H9 (cell line): Measurements from ENCODE around the gene PLK3. TPM values are rescaled to one million over a fixed set of nuclear protein-coding genes. Genes with fewer than 3 reads are reported as not detected.

Experiments used
- DNase-seq: peaks from one replicate; pipeline ENCODE4 v3.0.0-alpha.2; 2017
- H2AFZ ChIP-seq: one replicate; pipeline ENCODE4 v1.6.1; 2013; ENCODE audit warnings: mild to moderate bottlenecking, low read length, control low read depth, moderate library complexity
- H2AK5ac ChIP-seq: 2 replicates; pipeline ENCODE4 v1.6.1; 2013; ENCODE audit warnings: low read length, control low read depth, mixed read lengths; ENCODE audit not compliant: insufficient read length
- H2BK120ac ChIP-seq: one replicate; pipeline ENCODE4 v1.6.1; 2013; ENCODE audit warnings: low read depth, mild to moderate bottlenecking, low read length, control low read depth, inconsistent platforms; ENCODE audit not compliant: poor library complexity, severe bottlenecking
- H2BK12ac ChIP-seq: 2 replicates; pipeline ENCODE4 v1.6.1; 2013; ENCODE audit warnings: low read length, control low read depth, mixed read lengths, low read depth; ENCODE audit not compliant: insufficient read length
- H2BK15ac ChIP-seq: 2 replicates; pipeline ENCODE4 v1.6.1; 2013; ENCODE audit warnings: low read depth, low read length, control low read depth
- H2BK20ac ChIP-seq: one replicate; pipeline ENCODE4 v1.6.1; 2013; ENCODE audit warnings: low read depth, mild to moderate bottlenecking, low read length, control low read depth, inconsistent platforms; ENCODE audit not compliant: poor library complexity, severe bottlenecking
- H2BK5ac ChIP-seq: 2 replicates; pipeline ENCODE4 v1.6.1; 2013; ENCODE audit warnings: low read length, control low read depth, mixed read lengths; ENCODE audit not compliant: insufficient read length
- H3K14ac ChIP-seq: 2 replicates; pipeline ENCODE4 v1.6.1; 2013; ENCODE audit warnings: low read length, control low read depth; ENCODE audit not compliant: insufficient read depth
- H3K18ac ChIP-seq: 2 replicates; pipeline ENCODE4 v1.6.1; 2013; ENCODE audit warnings: low read depth, mild to moderate bottlenecking, mixed read lengths, low read length, control low read depth; ENCODE audit not compliant: insufficient read length
- H3K23ac ChIP-seq: 2 replicates; pipeline ENCODE4 v1.6.1; 2013; ENCODE audit warnings: low read length, control low read depth, mixed read lengths, low read depth; ENCODE audit not compliant: insufficient read length
- H3K23me2 ChIP-seq: 2 replicates; pipeline ENCODE4 v1.6.1; 2013; ENCODE audit warnings: low read depth, mild to moderate bottlenecking, mixed read lengths, low read length, control low read depth; ENCODE audit not compliant: insufficient read length, poor library complexity, severe bottlenecking
- H3K27ac ChIP-seq: 2 replicates; pipeline ENCODE4 v1.5.1; 2013; ENCODE audit warnings: low read length, control low read depth, mixed read lengths, low read depth; ENCODE audit not compliant: insufficient read length
- H3K27me3 ChIP-seq: 2 replicates; pipeline ENCODE4 v1.6.1; 2013; ENCODE audit warnings: low read length, control low read depth, inconsistent platforms; ENCODE audit not compliant: insufficient read depth
- H3K4ac ChIP-seq: 2 replicates; pipeline ENCODE4 v1.6.1; 2013; ENCODE audit warnings: low read depth, mild to moderate bottlenecking, control low read depth, inconsistent platforms, low read length, moderate library complexity
- H3K4me1 ChIP-seq: 2 replicates; pipeline ENCODE4 v1.6.1; 2013; ENCODE audit warnings: low read length, control low read depth, inconsistent platforms; ENCODE audit not compliant: insufficient read depth
- H3K4me2 ChIP-seq: 2 replicates; pipeline ENCODE4 v1.6.1; 2013; ENCODE audit warnings: low read length, control low read depth, mixed read lengths; ENCODE audit not compliant: insufficient read length, insufficient read depth
- H3K56ac ChIP-seq: 2 replicates; pipeline ENCODE4 v1.6.1; 2013; ENCODE audit warnings: low read depth, mild to moderate bottlenecking, mixed read lengths, low read length, control low read depth; ENCODE audit not compliant: insufficient read length
- H3K79me1 ChIP-seq: 2 replicates; pipeline ENCODE4 v1.6.1; 2013; ENCODE audit warnings: low read depth, mild to moderate bottlenecking, moderate library complexity, low read length, control low read depth, inconsistent platforms; ENCODE audit not compliant: insufficient read depth, poor library complexity, severe bottlenecking
- H3K79me2 ChIP-seq: 2 replicates; pipeline ENCODE4 v1.6.1; 2013; ENCODE audit warnings: low read length, control low read depth, inconsistent platforms; ENCODE audit not compliant: insufficient read depth
- H3K9ac ChIP-seq: 2 replicates; pipeline ENCODE4 v1.6.1; 2013; ENCODE audit warnings: low read length, control low read depth, mixed read lengths; ENCODE audit not compliant: insufficient read length; ENCODE audit errors: extremely low read depth
- H3K9me3 ChIP-seq: one replicate; pipeline ENCODE4 v1.6.1; 2013; ENCODE audit warnings: low read depth, low read length, inconsistent platforms; ENCODE audit not compliant: control insufficient read depth
- H3T11ph ChIP-seq: one replicate; pipeline ENCODE4 v1.6.1; 2013; ENCODE audit warnings: mild to moderate bottlenecking, low read length, control low read depth, inconsistent platforms
- H4K20me1 ChIP-seq: one replicate; pipeline ENCODE4 v1.6.1; 2013; ENCODE audit not compliant: control insufficient read depth, insufficient read length, insufficient read depth
- H4K5ac ChIP-seq: 2 replicates; pipeline ENCODE4 v1.6.1; 2013; ENCODE audit warnings: low read depth, mild to moderate bottlenecking, mixed read lengths, low read length, control low read depth; ENCODE audit not compliant: insufficient read length
- H4K8ac ChIP-seq: replicated peaks from 2 replicates; pipeline ENCODE4 v1.6.1; 2013; ENCODE audit warnings: low read length, control low read depth, mixed read lengths, low read depth; ENCODE audit not compliant: insufficient read length
- H4K91ac ChIP-seq: 2 replicates; pipeline ENCODE4 v1.6.1; 2013; ENCODE audit warnings: low read depth, mild to moderate bottlenecking, moderate library complexity, mixed read lengths, low read length, control low read depth; ENCODE audit not compliant: insufficient read length
- H3K27ac Mint-ChIP-seq, 3 experiments: 2 replicates in 2 of 3; 3 replicates in 1 of 3; pipeline ENCODE4 v1.8.0; 2020 to 2021; ENCODE audit warnings: mixed read lengths in 3 of 3, mild to moderate bottlenecking in 1 of 3, moderate library complexity in 1 of 3
- H3K27me3 Mint-ChIP-seq: 2 replicates; pipeline ENCODE4 v1.8.0; 2021; ENCODE audit warnings: low read depth, mild to moderate bottlenecking, moderate library complexity, mixed read lengths
- H3K36me3 Mint-ChIP-seq, 3 experiments: 2 replicates in 2 of 3; 3 replicates in 1 of 3; pipeline ENCODE4 v1.8.0; 2020 to 2021; ENCODE audit warnings: low read depth in 3 of 3, mixed read lengths in 3 of 3; ENCODE audit not compliant: insufficient read depth in 1 of 3
- H3K4me1 Mint-ChIP-seq, 2 experiments: 2 replicates each; pipeline ENCODE4 v1.8.0; 2020; ENCODE audit warnings: mixed read lengths in 2 of 2
- H3K4me3 Mint-ChIP-seq, 2 experiments: 2 replicates in 1 of 2; 3 replicates in 1 of 2; pipeline ENCODE4 v1.8.0; 2020 to 2021; ENCODE audit warnings: mild to moderate bottlenecking in 2 of 2, mixed read lengths in 2 of 2, moderate library complexity in 1 of 2
- H3K9me3 Mint-ChIP-seq, 2 experiments: 2 replicates in 1 of 2; 3 replicates in 1 of 2; pipeline ENCODE4 v1.8.0; 2020; ENCODE audit warnings: mild to moderate bottlenecking in 2 of 2, mixed read lengths in 2 of 2, moderate library complexity in 1 of 2
- CTCF ChIP-seq: fragments of 200-600 bp; sonication (generic); conservative IDR thresholded peaks from 3 replicates; pipeline ENCODE4 v1.8.0; 2021; ENCODE audit warnings: antibody characterized with exemption, mild to moderate bottlenecking
- WGBS: extraction: QIAGEN DNeasy Blood & Tissue Kit; methylation state at CpG from one replicate; pipeline ENCODE4 v1.1.7; 2013; ENCODE audit warnings: missing lambda C conversion rate, low lambda C conversion rate, mixed read lengths; ENCODE audit not compliant: insufficient read length; ENCODE audit errors: extremely low coverage; 5-methylcytosine and 5-hydroxymethylcytosine counted together
- total RNA-seq: library from RNA; stranded (reverse); gene quantifications from 2 replicates; pipeline ENCODE4 v1.2.1, GENCODE V29; 2021

Gene PLK3
- total RNA-seq, 1 experiment from 2014 or later, result 14.7 TPM

GRCh38 chr1:44819608-44820327, 19.6 kb downstream of the PLK3 start:
- H3K27me3 ChIP-seq, result no peaks in the 10 kb centered on the region
- H3K56ac ChIP-seq, result peak overlapping the region; percentile 90
- H3K79me1 ChIP-seq, result no peaks in the 10 kb centered on the region
- no peak overlapping the region for H2BK20ac ChIP-seq
- no peak overlapping the region; the same call in 1 of the 2 replicates for H3K4ac ChIP-seq
- H3K4me2 ChIP-seq, result peak overlapping the region; percentile 61
- H3K9me3 ChIP-seq, result no peaks in the 10 kb centered on the region
- H4K5ac ChIP-seq, result peak overlapping the region; percentile 100
- no peak overlapping the region for H2AK5ac ChIP-seq
- Mint-ChIP-seq H3K27ac (peak overlapping the region; percentile 100), H3K4me3 (peak overlapping the region; percentile 75 to 78), H3K36me3 (peaks cover 0 to 4% (median 2%) of the 10 kb centered on the region in 3 experiments; a peak in 2 of 7 replicates), H3K27me3 (no peaks in the 10 kb centered on the region), H3K9me3 (no peaks in the 10 kb centered on the region; a peak in 1 of 5 replicates), H3K4me1 (peaks cover 23 to 28% of the 10 kb centered on the region in 2 experiments)
- H2BK120ac ChIP-seq, result no peak overlapping the region
- H3K9ac ChIP-seq, result peak overlapping the region; percentile 97
- no peaks in the 10 kb centered on the region for H4K20me1 ChIP-seq
- no peak overlapping the region for H2BK15ac ChIP-seq
- WGBS, result no CpG with 5 or more reads among the region's 33 CpGs
- peak; percentile 96 for DNase-seq
- peak overlapping the region; percentile 81 for H3K27ac ChIP-seq
- H3K79me2 ChIP-seq, result no peaks in the 10 kb centered on the region
- peak overlapping the region; percentile 93 for H3K23ac ChIP-seq
- H3K14ac ChIP-seq, result peak overlapping the region; percentile 100
- no peak overlapping the region for H2BK12ac ChIP-seq
- H4K91ac ChIP-seq, result no peak overlapping the region
- H3K23me2 ChIP-seq, result peaks cover 8% of the 10 kb centered on the region
- H3K4me1 ChIP-seq, result no peaks in the 10 kb centered on the region; the same call in 1 of the 2 replicates
- H2BK5ac ChIP-seq, result peak overlapping the region; percentile 100
- H3K18ac ChIP-seq, result peak overlapping the region; percentile 100
- H3T11ph ChIP-seq, result peak overlapping the region; percentile 99
- peak; percentile 27; the same call in 2 of the 3 replicates for TF ChIP-seq CTCF
- no peak overlapping the region for H2AFZ ChIP-seq
- H4K8ac ChIP-seq, result peak overlapping the region; percentile 92
